ENCODE measurements around the gene RMP24.
"Not testable (repeated sequence)": the region's sequence is repeated elsewhere in the genome, so short reads cannot be mapped to it uniquely, and the experiment has no call there.

RMP24 gene

GRCh38 chr18:35962320-35962719 lies 10.2 kb upstream of the RMP24 start:
- no peak for ATAC-seq
- intact Hi-C loops (cut with DNase I), result no loop called here

GRCh38 chr18:35964319-35964718 lies 8.2 kb upstream of the RMP24 start:
- intact Hi-C loops (cut with DNase I), result no loop called here
- DNase-seq (ENCODE audit: missing footprints) (no peak), ATAC-seq (no peak)

More at GRCh38 chr18:35962320-35962719, 10.2 kb upstream of the RMP24 start:
- DNase-seq (ENCODE audit: missing footprints), result no peak

GRCh38 chr18:35967866-35968265 lies 4.6 kb upstream of the RMP24 start:
- ATAC-seq; intact Hi-C loops (cut with DNase I); DNase-seq (ENCODE audit: missing footprints): not testable (repeated sequence)

GRCh38 chr18:35968278-35968880 lies 4.1 kb upstream of the RMP24 start:
- intact Hi-C loops (cut with DNase I), result no loop called here

GRCh38 chr18:35969676-35970075 lies 2.8 kb upstream of the RMP24 start:
- intact Hi-C loops (cut with DNase I), result no loop called here
- ATAC-seq, result no peak
- DNase-seq (ENCODE audit: missing footprints), result no peak

More at GRCh38 chr18:35968278-35968880, 4.1 kb upstream of the RMP24 start:
- ATAC-seq (no peak), DNase-seq (ENCODE audit: missing footprints) (no peak)

- peak; percentile 29 for ATAC-seq
- intact Hi-C loops (cut with DNase I), result loop anchor here (2.0 kb wide), 1 partner anchor 95 kb away; the partner anchor contains the start of gene RPRD1A
- DNase-seq (ENCODE audit: missing footprints), result no peak
Observed at GRCh38 chr18:35971661-35972196, 750 bp upstream of the RMP24 start.

GRCh38 chr18:35973650-35974049 lies 1.2 kb downstream of the RMP24 start:
- intact Hi-C loops (cut with DNase I), result loop anchor here (2.0 kb wide), 1 partner anchor 93 kb away; the partner anchor contains the start of gene RPRD1A
- ATAC-seq (no peak), DNase-seq (ENCODE audit: missing footprints) (no peak)

- DNase-seq (ENCODE audit: missing footprints), result no peak
- no peak for ATAC-seq
- intact Hi-C loops (cut with DNase I), result no loop called here
Observed at GRCh38 chr18:35974181-35974580, 1.7 kb downstream of the RMP24 start.

- no peak for ATAC-seq
Observed at GRCh38 chr18:35979112-35979511, 6.6 kb downstream of the RMP24 start.

GRCh38 chr18:35982409-35983114 lies 10.1 kb downstream of the RMP24 start:
- ATAC-seq (no peak), DNase-seq (ENCODE audit: missing footprints) (no peak)
- intact Hi-C loops (cut with DNase I), result no loop called here

More at GRCh38 chr18:35979112-35979511, 6.6 kb downstream of the RMP24 start:
- intact Hi-C loops (cut with DNase I), result no loop called here
- DNase-seq (ENCODE audit: missing footprints), result no peak

GRCh38 chr18:35983147-35983546 lies 10.7 kb downstream of the RMP24 start:
- ATAC-seq (no peak), DNase-seq (ENCODE audit: missing footprints) (no peak)
- intact Hi-C loops (cut with DNase I), result no loop called here

- no peak for DNase-seq (ENCODE audit: missing footprints)
- ATAC-seq, result no peak
- intact Hi-C loops (cut with DNase I), result no loop called here
Observed at GRCh38 chr18:35983818-35984217, 11.3 kb downstream of the RMP24 start.

- intact Hi-C loops (cut with DNase I), result no loop called here
- ATAC-seq (no peak), DNase-seq (ENCODE audit: missing footprints) (no peak)
Observed at GRCh38 chr18:35991696-35992095, 19.2 kb downstream of the RMP24 start.

- intact Hi-C loops (cut with DNase I), result no loop called here
- DNase-seq (ENCODE audit: missing footprints) (no peak), ATAC-seq (peak; percentile 50)
Observed at GRCh38 chr18:35993013-35993412, 20.5 kb downstream of the RMP24 start.

GRCh38 chr18:35998967-35999366 lies 26.5 kb downstream of the RMP24 start:
- intact Hi-C loops (cut with DNase I), result no loop called here
- no peak for DNase-seq (ENCODE audit: missing footprints)
- ATAC-seq, result no peak

GRCh38 chr18:35999925-36000324 lies 27.4 kb downstream of the RMP24 start:
- ATAC-seq (no peak), DNase-seq (ENCODE audit: missing footprints) (no peak)
- intact Hi-C loops (cut with DNase I), result no loop called here

- no peak for ATAC-seq
- intact Hi-C loops (cut with DNase I), result no loop called here
- no peak for DNase-seq (ENCODE audit: missing footprints)
Observed at GRCh38 chr18:36006997-36007396, 34.5 kb downstream of the RMP24 start.

GRCh38 chr18:36009214-36009613 lies 36.7 kb downstream of the RMP24 start:
- DNase-seq (ENCODE audit: missing footprints) (no peak), ATAC-seq (no peak)
- intact Hi-C loops (cut with DNase I), result no loop called here

- DNase-seq (ENCODE audit: missing footprints) (no peak), ATAC-seq (no peak)
- intact Hi-C loops (cut with DNase I), result loop anchor here (10.0 kb wide), 1 partner anchor 112 kb away; the partner anchor contains the start of genes ELP2 and SLC39A6
Observed at GRCh38 chr18:36012891-36013290, 40.4 kb downstream of the RMP24 start.

- intact Hi-C loops (cut with DNase I), result loop anchor here (2.0 to 10.0 kb wide), 2 partner anchors 109 to 269 kb away; partner anchors contain the start of genes ELP2 and SLC39A6
- ATAC-seq, result no peak
- DNase-seq (ENCODE audit: missing footprints), result no peak
Observed at GRCh38 chr18:36015629-36016028, 43.1 kb downstream of the RMP24 start.

All from Right ventricle myocardium inferior (tissue), 1 donor.